ENCODE results near the gene USP2.
"Not testable (repeated sequence)": the region's sequence is repeated elsewhere in the genome, so short reads cannot be mapped to it uniquely, and the experiment has no call there.

Gene USP2

DNA sequence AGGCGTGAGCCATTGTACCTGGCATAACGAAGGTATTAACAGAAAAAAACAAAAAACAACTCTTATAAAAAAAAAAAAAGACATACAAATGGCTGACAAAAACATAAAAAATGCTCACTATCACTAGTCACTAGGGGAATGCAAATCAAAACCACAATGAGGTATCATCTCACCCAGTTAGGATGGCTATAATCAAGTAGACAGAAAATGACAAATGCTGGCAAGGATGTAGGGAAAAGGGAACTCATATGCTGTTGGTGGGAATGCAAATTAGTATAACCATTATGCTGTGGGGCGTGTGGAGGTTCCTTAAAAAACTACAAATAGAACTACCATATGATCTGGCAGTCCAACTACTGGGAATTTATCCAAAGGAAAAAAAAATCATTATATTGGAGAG, 24.5 kb upstream of the USP2 start:
- Histone ChIP-seq H3K36me3 (ENCODE audit: insufficient read depth, low read length) (no peaks in the 10 kb centered on the region), H3K9me3 (ENCODE audit: low read depth, low read length) (no peaks in the 10 kb centered on the region), H3K27ac (no peak overlapping the region), H3K4me3 (no peak overlapping the region), H3K9ac (ENCODE audit: insufficient read length) (no peak overlapping the region)
- DNase-seq (ENCODE audit: low read depth, low spot score) = no peak
- no peak for TF ChIP-seq EZH2 (IDR thresholded peaks at IDR 0.05)
- no peak for TF ChIP-seq FOXP2 (optimal IDR thresholded peaks at IDR 0.05; ENCODE audit: control extremely low read depth, extremely low read length, insufficient read depth)
- TF ChIP-seq POLR2AphosphoS5 (IDR thresholded peaks at IDR 0.05; ENCODE audit: borderline replicate concordance, low read depth, low read length) = no peak

DNA sequence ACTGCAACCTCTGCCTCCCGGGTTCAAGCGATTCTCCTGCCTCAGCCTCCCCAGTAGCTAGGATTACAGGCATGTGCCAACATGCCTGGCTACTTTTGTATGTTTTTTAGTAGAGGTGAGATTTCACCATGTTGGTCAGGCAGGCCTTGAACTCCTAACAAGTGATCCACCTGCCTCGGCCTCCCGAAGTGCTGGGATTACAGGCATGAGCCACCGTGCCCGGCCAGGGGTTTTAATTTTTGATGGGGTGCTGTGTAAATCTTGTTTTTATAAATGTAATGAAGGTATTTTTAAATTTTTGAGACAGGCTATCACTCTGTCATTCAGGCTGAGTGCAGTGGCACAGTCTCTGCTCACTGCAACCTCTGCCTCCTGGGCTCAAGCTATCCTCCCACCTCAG, 24.0 kb upstream of the USP2 start:
- not testable (repeated sequence) for H3K9ac ChIP-seq (ENCODE audit: insufficient read length); H3K4me3 ChIP-seq; H3K9me3 ChIP-seq (ENCODE audit: low read depth, low read length); H3K36me3 ChIP-seq (ENCODE audit: insufficient read depth, low read length); DNase-seq (ENCODE audit: low read depth, low spot score); H3K27ac ChIP-seq

DNA sequence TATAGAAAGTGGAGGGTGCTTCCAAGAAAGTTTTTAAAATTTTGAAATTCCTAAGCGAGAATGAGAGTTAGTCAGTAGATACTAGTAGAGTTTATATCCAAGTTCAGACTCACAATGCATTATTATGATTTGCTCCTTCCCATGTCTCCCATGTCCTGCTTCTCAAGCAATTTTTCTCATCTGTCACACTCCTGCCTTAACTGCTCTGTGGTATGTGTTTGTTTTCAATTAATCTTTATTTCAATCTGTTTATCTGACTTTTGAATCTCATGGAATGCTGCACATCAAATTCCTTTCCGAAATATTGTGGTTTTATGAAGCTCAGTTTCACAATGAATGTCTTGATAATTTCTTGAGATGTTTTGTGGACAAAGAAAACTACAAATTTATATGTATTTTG, 23.4 kb upstream of the USP2 start:
- Histone ChIP-seq H3K9ac (ENCODE audit: insufficient read length) (peak overlapping the region; percentile 7), H3K4me3 (no peak overlapping the region), H3K27ac (no peak overlapping the region), H3K9me3 (ENCODE audit: low read depth, low read length) (peaks cover 4% of the 10 kb centered on the region; the same call in 1 of the 2 replicates), H3K36me3 (ENCODE audit: insufficient read depth, low read length) (no peaks in the 10 kb centered on the region)
- TF ChIP-seq POLR2AphosphoS5 (IDR thresholded peaks at IDR 0.05; ENCODE audit: borderline replicate concordance, low read depth, low read length) (no peak), FOXP2 (optimal IDR thresholded peaks at IDR 0.05; ENCODE audit: control extremely low read depth, extremely low read length, insufficient read depth) (no peak), EZH2 (IDR thresholded peaks at IDR 0.05) (no peak)
- no peak for DNase-seq (ENCODE audit: low read depth, low spot score)

DNA sequence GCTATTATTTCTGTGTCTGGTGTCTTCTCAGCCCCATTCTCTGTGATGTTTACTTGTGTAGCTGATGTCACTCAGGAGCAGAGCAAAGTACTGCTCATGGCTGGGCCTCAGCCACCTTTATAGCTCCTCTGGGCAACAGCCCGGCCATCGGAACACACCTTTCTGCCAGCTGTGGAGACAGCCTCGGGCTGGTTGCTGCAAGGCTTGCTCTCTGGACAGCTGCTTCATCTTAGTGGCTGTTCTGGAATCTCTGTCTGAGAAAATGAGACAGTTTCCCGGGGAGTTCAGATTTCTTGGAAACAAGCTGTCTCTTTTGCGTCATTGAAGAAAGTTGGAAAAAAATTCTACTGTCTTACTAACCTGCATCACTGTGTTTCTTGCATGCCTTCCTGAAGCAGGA, 21.5 kb upstream of the USP2 start:
- Histone ChIP-seq H3K9ac (ENCODE audit: insufficient read length) (no peak overlapping the region), H3K9me3 (ENCODE audit: low read depth, low read length) (peaks cover 4% of the 10 kb centered on the region; the same call in 1 of the 2 replicates), H3K27ac (no peak overlapping the region), H3K36me3 (ENCODE audit: insufficient read depth, low read length) (no peaks in the 10 kb centered on the region), H3K4me3 (no peak overlapping the region)
- DNase-seq (ENCODE audit: low read depth, low spot score) = no peak
- TF ChIP-seq FOXP2 (optimal IDR thresholded peaks at IDR 0.05; ENCODE audit: control extremely low read depth, extremely low read length, insufficient read depth) (no peak), EZH2 (IDR thresholded peaks at IDR 0.05) (no peak), POLR2AphosphoS5 (IDR thresholded peaks at IDR 0.05; ENCODE audit: borderline replicate concordance, low read depth, low read length) (no peak)

DNA sequence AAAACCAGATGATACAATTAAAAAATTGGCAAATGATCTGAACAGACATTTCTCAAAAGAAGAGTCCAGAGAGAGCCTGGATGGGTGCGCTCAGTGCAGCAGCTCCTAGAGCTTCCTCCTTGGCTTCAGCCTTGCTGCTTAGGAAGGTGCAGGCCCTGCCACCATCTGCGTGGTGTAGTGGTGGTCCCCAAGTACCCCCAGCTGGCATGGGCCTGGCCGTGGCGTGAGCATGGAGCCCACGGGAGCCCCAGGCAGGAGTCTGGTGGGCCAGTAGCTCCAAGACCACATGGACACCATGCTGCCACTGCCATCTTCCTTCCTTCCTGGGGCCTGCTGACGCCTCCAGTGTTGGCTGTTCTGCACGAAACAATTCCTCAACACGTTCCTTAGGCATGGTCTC, 21.0 kb upstream of the USP2 start:
- no peak overlapping the region for H3K4me3 ChIP-seq
- H3K36me3 ChIP-seq (ENCODE audit: insufficient read depth, low read length) = no peaks in the 10 kb centered on the region
- H3K9me3 ChIP-seq (ENCODE audit: low read depth, low read length) = peaks cover 4% of the 10 kb centered on the region; the same call in 1 of the 2 replicates
- no peak for DNase-seq (ENCODE audit: low read depth, low spot score)
- no peak overlapping the region for H3K27ac ChIP-seq
- TF ChIP-seq EZH2 (IDR thresholded peaks at IDR 0.05) (no peak), FOXP2 (optimal IDR thresholded peaks at IDR 0.05; ENCODE audit: control extremely low read depth, extremely low read length, insufficient read depth) (no peak), POLR2AphosphoS5 (IDR thresholded peaks at IDR 0.05; ENCODE audit: borderline replicate concordance, low read depth, low read length) (no peak)
- H3K9ac ChIP-seq (ENCODE audit: insufficient read length) = no peak overlapping the region

DNA sequence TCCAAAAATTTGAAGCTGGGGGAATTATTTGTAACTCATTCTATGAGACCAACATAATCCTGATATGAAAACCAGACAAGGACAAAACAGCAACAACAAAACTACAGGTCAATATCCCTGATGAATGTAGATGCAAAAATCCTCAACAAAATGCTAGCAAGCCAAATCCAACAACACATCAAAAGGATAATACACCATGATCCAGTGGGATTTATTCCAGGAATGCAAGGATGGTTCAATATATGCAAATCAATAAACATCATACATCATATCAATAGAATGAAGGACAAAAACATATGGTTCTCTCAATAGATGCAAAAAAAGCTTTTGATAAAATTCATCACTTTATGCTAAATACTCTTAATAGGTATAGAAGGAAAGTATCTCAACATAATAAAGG, 19.4 kb upstream of the USP2 start:
- DNase-seq (ENCODE audit: low read depth, low spot score) = no peak
- no peak for TF ChIP-seq POLR2AphosphoS5 (IDR thresholded peaks at IDR 0.05; ENCODE audit: borderline replicate concordance, low read depth, low read length)
- no peak for TF ChIP-seq FOXP2 (optimal IDR thresholded peaks at IDR 0.05; ENCODE audit: control extremely low read depth, extremely low read length, insufficient read depth)
- no peak for TF ChIP-seq EZH2 (IDR thresholded peaks at IDR 0.05)
- Histone ChIP-seq H3K9ac (ENCODE audit: insufficient read length) (no peak overlapping the region), H3K4me3 (no peak overlapping the region), H3K9me3 (ENCODE audit: low read depth, low read length) (peaks cover 4% of the 10 kb centered on the region; the same call in 1 of the 2 replicates), H3K27ac (no peak overlapping the region), H3K36me3 (ENCODE audit: insufficient read depth, low read length) (no peaks in the 10 kb centered on the region)

DNA sequence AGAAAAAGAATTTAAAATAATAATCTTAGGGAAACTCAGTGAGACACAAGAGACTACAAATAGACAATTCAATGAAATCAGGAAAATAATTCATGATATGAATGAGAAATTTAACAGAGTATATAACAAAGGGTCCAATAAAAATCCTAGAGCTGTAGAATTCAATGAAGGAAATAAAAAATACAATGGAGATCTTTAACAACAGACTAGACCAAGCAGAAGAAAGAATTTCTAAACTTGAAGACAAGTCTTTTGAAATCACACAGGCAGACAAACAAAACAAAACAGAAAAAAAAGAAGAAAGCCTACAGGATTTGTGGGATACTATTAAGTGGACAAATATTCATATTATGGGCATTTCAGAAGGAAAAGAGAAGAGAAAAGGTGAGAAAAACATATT, 16.2 kb upstream of the USP2 start:
- no peak for TF ChIP-seq FOXP2 (optimal IDR thresholded peaks at IDR 0.05; ENCODE audit: control extremely low read depth, extremely low read length, insufficient read depth)
- TF ChIP-seq POLR2AphosphoS5 (IDR thresholded peaks at IDR 0.05; ENCODE audit: borderline replicate concordance, low read depth, low read length) = no peak
- TF ChIP-seq EZH2 (IDR thresholded peaks at IDR 0.05) = no peak

DNA sequence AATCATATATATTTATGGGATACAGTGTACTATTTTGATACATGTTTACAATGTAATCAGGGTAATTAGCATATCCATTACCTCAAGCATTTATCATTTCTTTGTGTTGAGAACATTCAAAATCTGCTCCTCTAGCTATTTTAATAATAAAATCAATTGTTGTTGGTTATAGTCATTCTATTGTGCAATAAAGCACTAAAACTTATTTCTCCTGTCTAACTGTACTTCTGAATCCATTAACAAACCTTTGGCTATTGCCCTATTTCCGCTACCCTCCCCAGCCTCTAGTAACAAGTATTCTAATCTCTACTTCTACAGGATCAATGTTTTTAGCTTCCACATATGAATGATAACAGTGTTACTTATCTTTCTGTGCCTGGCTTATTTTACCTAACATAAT, 15.3 kb upstream of the USP2 start:
- no peak overlapping the region for H3K4me3 ChIP-seq
- H3K27ac ChIP-seq = no peak overlapping the region
- TF ChIP-seq EZH2 (IDR thresholded peaks at IDR 0.05) = no peak
- no peak for TF ChIP-seq FOXP2 (optimal IDR thresholded peaks at IDR 0.05; ENCODE audit: control extremely low read depth, extremely low read length, insufficient read depth)
- no peak for TF ChIP-seq POLR2AphosphoS5 (IDR thresholded peaks at IDR 0.05; ENCODE audit: borderline replicate concordance, low read depth, low read length)
- H3K9ac ChIP-seq (ENCODE audit: insufficient read length) = no peak overlapping the region
- DNase-seq (ENCODE audit: low read depth, low spot score) = no peak
- no peaks in the 10 kb centered on the region for H3K36me3 ChIP-seq (ENCODE audit: insufficient read depth, low read length)
- peaks cover 4% of the 10 kb centered on the region; the same call in 1 of the 2 replicates for H3K9me3 ChIP-seq (ENCODE audit: low read depth, low read length)

More for the DNA sequence above, 16.2 kb upstream of the USP2 start:
- Histone ChIP-seq H3K27ac (no peak overlapping the region), H3K36me3 (ENCODE audit: insufficient read depth, low read length) (no peaks in the 10 kb centered on the region), H3K9me3 (ENCODE audit: low read depth, low read length) (peaks cover 4% of the 10 kb centered on the region; the same call in 1 of the 2 replicates), H3K9ac (ENCODE audit: insufficient read length) (no peak overlapping the region), H3K4me3 (no peak overlapping the region)
- no peak for DNase-seq (ENCODE audit: low read depth, low spot score)

DNA sequence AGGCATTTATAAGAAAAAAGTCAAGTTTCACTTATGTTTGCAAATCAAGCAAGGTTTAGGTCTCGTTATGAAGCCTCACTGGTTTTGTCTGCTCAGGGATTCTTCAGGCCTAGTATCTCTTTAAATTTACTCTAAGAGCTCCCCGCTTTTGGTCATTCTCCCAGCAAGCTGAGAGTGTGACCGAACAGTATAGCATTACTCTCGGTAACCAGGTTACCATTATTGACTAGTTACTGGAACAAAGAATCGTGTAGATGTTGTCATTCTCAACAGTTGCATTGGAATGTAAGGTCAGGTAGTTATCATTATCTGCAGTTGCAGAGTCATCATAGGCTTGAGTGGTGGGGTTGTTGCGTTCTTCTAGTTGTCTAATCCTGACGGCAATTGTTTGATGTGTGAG, 9.8 kb upstream of the USP2 start:
- TF ChIP-seq EZH2 (IDR thresholded peaks at IDR 0.05) (no peak), POLR2AphosphoS5 (IDR thresholded peaks at IDR 0.05; ENCODE audit: borderline replicate concordance, low read depth, low read length) (no peak), FOXP2 (optimal IDR thresholded peaks at IDR 0.05; ENCODE audit: control extremely low read depth, extremely low read length, insufficient read depth) (no peak)

More for the DNA sequence above, 9.8 kb upstream of the USP2 start:
- no peaks in the 10 kb centered on the region for H3K9me3 ChIP-seq (ENCODE audit: low read depth, low read length)
- H3K9ac ChIP-seq (ENCODE audit: insufficient read length) = no peak overlapping the region
- H3K27ac ChIP-seq = no peak overlapping the region
- DNase-seq (ENCODE audit: low read depth, low spot score) = no peak
- no peaks in the 10 kb centered on the region for H3K36me3 ChIP-seq (ENCODE audit: insufficient read depth, low read length)
- no peak overlapping the region for H3K4me3 ChIP-seq

Measured in SK-N-MC (cell line).